Measurements from ENCODE around the gene CLEC18B. TPM values are rescaled to one million over a fixed set of nuclear protein-coding genes. Genes with fewer than 3 reads are reported as not detected.
"Not testable (repeated sequence)": the region's sequence is repeated elsewhere in the genome, so short reads cannot be mapped to it uniquely, and the experiment has no call there.

Gene CLEC18B
- 3.9 TPM for polyA plus RNA-seq (2013, experiment 1 of 2)
- 4.1 TPM for polyA plus RNA-seq (2013, experiment 2 of 2)

DNA sequence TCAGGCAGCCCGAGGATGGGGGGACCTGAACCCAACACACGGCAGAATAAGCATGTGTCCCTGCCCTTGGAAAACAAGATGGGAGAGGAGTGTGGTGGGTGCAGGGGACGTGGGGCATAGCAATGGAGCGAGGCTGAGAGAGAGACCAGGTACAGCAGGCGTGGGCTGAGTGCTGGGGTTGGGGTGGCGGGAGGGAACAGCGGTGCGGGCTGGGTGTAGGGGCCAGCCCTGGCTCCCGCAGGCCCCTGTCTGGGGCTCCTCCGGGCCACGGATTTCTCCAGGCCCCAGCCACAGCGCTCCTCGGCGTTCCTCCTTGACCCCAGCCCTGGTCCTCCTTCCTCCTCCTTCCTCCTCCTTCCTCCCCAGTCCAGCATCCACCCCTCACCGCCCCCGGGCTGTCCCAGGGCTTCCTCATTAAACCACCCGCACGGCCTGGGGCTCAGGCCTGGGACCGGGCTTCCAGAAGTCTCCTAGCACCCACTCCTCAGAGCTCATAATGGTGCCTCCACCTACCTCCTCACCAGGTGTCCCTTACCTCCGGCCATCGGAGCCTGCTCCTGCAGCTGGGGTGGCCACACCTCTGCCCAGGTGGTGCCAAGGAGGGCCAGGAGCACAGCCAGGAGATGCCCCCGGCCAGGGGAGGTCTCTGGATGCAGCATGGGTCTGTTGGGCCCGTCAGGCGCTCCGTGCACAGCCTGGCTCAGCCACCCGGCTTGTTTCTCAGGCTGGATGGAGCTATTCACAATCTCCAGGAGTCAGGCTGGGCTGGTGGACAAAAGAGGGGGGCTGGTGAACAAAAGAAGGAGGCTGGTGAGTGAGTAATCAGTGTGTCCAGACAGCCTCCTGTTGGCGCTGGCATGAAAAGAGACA lies at the start of gene CLEC18B:
TSS of gene CLEC18B (minus strand) at position 867 of the 870 bp plus-strand sequence. CDS start at position 659, 208 bp downstream.
- not testable (repeated sequence) for H2AK5ac ChIP-seq (ENCODE audit: low read depth, low read length); H3K14ac ChIP-seq (ENCODE audit: low read length); H2BK15ac ChIP-seq (ENCODE audit: low read length); H3K9me3 ChIP-seq (replicated peaks in 1 of 2; ENCODE audit: control insufficient read depth in 2 of 2, insufficient read depth in 1 of 2, low read depth in 1 of 2, low read length in 2 of 2); H2BK5ac ChIP-seq (ENCODE audit: low read length); H2BK12ac ChIP-seq (ENCODE audit: low read length); H3K4ac ChIP-seq (ENCODE audit: low read length); H3K27ac ChIP-seq (replicated peaks; ENCODE audit: low read length); H3K79me1 ChIP-seq (ENCODE audit: low read depth, low read length); H4K8ac ChIP-seq (ENCODE audit: low read depth, low read length); H4K91ac ChIP-seq (ENCODE audit: low read depth, low read length, poor library complexity); H2BK120ac ChIP-seq (ENCODE audit: low read depth, low read length); H3K4me3 ChIP-seq (ENCODE audit: low read length in 2 of 2); H3K4me2 ChIP-seq (ENCODE audit: insufficient read depth, low read length, poor library complexity, severe bottlenecking); H3K23ac ChIP-seq (ENCODE audit: low read depth, low read length, poor library complexity); H3K36me3 ChIP-seq (replicated peaks in 1 of 2; ENCODE audit: control insufficient read depth in 2 of 2, insufficient read depth in 2 of 2, low read length in 2 of 2); H3K9ac ChIP-seq (ENCODE audit: low read depth, low read length, poor library complexity); H3K27me3 ChIP-seq (ENCODE audit: control insufficient read depth in 3 of 3, insufficient read depth in 3 of 3, low read depth in 1 of 3, low read length in 3 of 3); H3K4me1 ChIP-seq (ENCODE audit: control insufficient read depth in 2 of 2, insufficient read depth in 1 of 2, low read depth in 1 of 2, low read length in 2 of 2)
- peak within 1 kb of the TSS; percentile 65 for H3K18ac ChIP-seq (ENCODE audit: low read length)
- no CpG with 5 or more reads among the region's 27 CpGs for WGBS, 2 donors (ENCODE audit: extremely low coverage in 2 of 2, insufficient read length in 2 of 2, insufficient replicate concordance in 1 of 2)
- peak; percentile 61 for DNase-seq (ENCODE audit: low spot score)
- peak within 1 kb of the TSS; percentile 74 for H2AFZ ChIP-seq (ENCODE audit: low read length)

- Histone ChIP-seq H4K91ac (ENCODE audit: low read depth, low read length, poor library complexity) (no peak overlapping the region), H3K14ac (ENCODE audit: low read length) (no peak overlapping the region), H2BK120ac (ENCODE audit: low read depth, low read length) (no peak overlapping the region), H3K27ac (replicated peaks; ENCODE audit: low read length) (no peak overlapping the region), H3K9me3 (replicated peaks in 1 of 2; ENCODE audit: control insufficient read depth in 2 of 2, insufficient read depth in 1 of 2, low read depth in 1 of 2, low read length in 2 of 2) (no peaks in the 10 kb centered on the region), H3K9ac (ENCODE audit: low read depth, low read length, poor library complexity) (no peak overlapping the region), H3K4me3 (ENCODE audit: low read length in 2 of 2) (no peak overlapping the region), H2BK12ac (ENCODE audit: low read length) (no peak overlapping the region), H3K23ac (ENCODE audit: low read depth, low read length, poor library complexity) (no peak overlapping the region), H3K36me3 (replicated peaks in 1 of 2; ENCODE audit: control insufficient read depth in 2 of 2, insufficient read depth in 2 of 2, low read length in 2 of 2) (peaks cover 45 to 96% of the 10 kb centered on the region in 2 donors), H3K4me2 (ENCODE audit: insufficient read depth, low read length, poor library complexity, severe bottlenecking) (no peak overlapping the region), H3K4me1 (ENCODE audit: control insufficient read depth in 2 of 2, insufficient read depth in 1 of 2, low read depth in 1 of 2, low read length in 2 of 2) (no peaks in the 10 kb centered on the region), H3K27me3 (ENCODE audit: control insufficient read depth in 3 of 3, insufficient read depth in 3 of 3, low read depth in 1 of 3, low read length in 3 of 3) (no peaks in the 10 kb centered on the region), H2BK5ac (ENCODE audit: low read length) (no peak overlapping the region), H3K79me1 (ENCODE audit: low read depth, low read length) (no peaks in the 10 kb centered on the region), H2AK5ac (ENCODE audit: low read depth, low read length) (no peak overlapping the region), H2BK15ac (ENCODE audit: low read length) (no peak overlapping the region), H3K18ac (ENCODE audit: low read length) (no peak overlapping the region), H4K8ac (ENCODE audit: low read depth, low read length) (no peak overlapping the region), H3K4ac (ENCODE audit: low read length) (no peak overlapping the region), H2AFZ (ENCODE audit: low read length) (no peak overlapping the region)
- no peak for DNase-seq (ENCODE audit: low spot score)
- no CpG with 5 or more reads among the region's 6 CpGs for WGBS, 2 donors (ENCODE audit: extremely low coverage in 2 of 2, insufficient read length in 2 of 2, insufficient replicate concordance in 1 of 2)
These were observed 48.7 kb upstream of the CLEC18B start for GRCh38 chr16:74469946-74470478.

GRCh38 chr16:74468807-74469525 lies 47.7 kb upstream of the CLEC18B start:
- Histone ChIP-seq H4K91ac (ENCODE audit: low read depth, low read length, poor library complexity) (no peak overlapping the region), H2AK5ac (ENCODE audit: low read depth, low read length) (no peak overlapping the region)

GRCh38 chr16:74466872-74467271 lies 45.6 kb upstream of the CLEC18B start:
- no peak overlapping the region for H3K23ac ChIP-seq (ENCODE audit: low read depth, low read length, poor library complexity)
- no peak overlapping the region for H4K91ac ChIP-seq (ENCODE audit: low read depth, low read length, poor library complexity)
- no peak overlapping the region for H3K9ac ChIP-seq (ENCODE audit: low read depth, low read length, poor library complexity)
- no peak overlapping the region for H4K8ac ChIP-seq (ENCODE audit: low read depth, low read length)
- H3K36me3 ChIP-seq (replicated peaks in 1 of 2; ENCODE audit: control insufficient read depth in 2 of 2, insufficient read depth in 2 of 2, low read length in 2 of 2) = peaks cover 48 to 100% of the 10 kb centered on the region in 2 donors
- no peak overlapping the region for H2AFZ ChIP-seq (ENCODE audit: low read length)
- no peak overlapping the region for H3K4me2 ChIP-seq (ENCODE audit: insufficient read depth, low read length, poor library complexity, severe bottlenecking)
- no peak overlapping the region for H2BK120ac ChIP-seq (ENCODE audit: low read depth, low read length)
- H2BK12ac ChIP-seq (ENCODE audit: low read length) = no peak overlapping the region
- no peak overlapping the region for H2BK15ac ChIP-seq (ENCODE audit: low read length)
- no peak overlapping the region for H3K4ac ChIP-seq (ENCODE audit: low read length)
- no peaks in the 10 kb centered on the region for H3K79me1 ChIP-seq (ENCODE audit: low read depth, low read length)
- no peak overlapping the region for H2BK5ac ChIP-seq (ENCODE audit: low read length)
- no peaks in the 10 kb centered on the region for H3K9me3 ChIP-seq (replicated peaks in 1 of 2; ENCODE audit: control insufficient read depth in 2 of 2, insufficient read depth in 1 of 2, low read depth in 1 of 2, low read length in 2 of 2)
- no peak overlapping the region for H3K4me3 ChIP-seq (ENCODE audit: low read length in 2 of 2)
- DNase-seq (ENCODE audit: low spot score) = no peak
- no peaks in the 10 kb centered on the region for H3K27me3 ChIP-seq (ENCODE audit: control insufficient read depth in 3 of 3, insufficient read depth in 3 of 3, low read depth in 1 of 3, low read length in 3 of 3)
- no CpG with 5 or more reads among the region's 5 CpGs for WGBS, 2 donors (ENCODE audit: extremely low coverage in 2 of 2, insufficient read length in 2 of 2, insufficient replicate concordance in 1 of 2)
- H3K27ac ChIP-seq (replicated peaks; ENCODE audit: low read length) = no peak overlapping the region
- no peak overlapping the region for H3K18ac ChIP-seq (ENCODE audit: low read length)
- no peak overlapping the region for H2AK5ac ChIP-seq (ENCODE audit: low read depth, low read length)
- no peak overlapping the region for H3K14ac ChIP-seq (ENCODE audit: low read length)
- no peaks in the 10 kb centered on the region for H3K4me1 ChIP-seq (ENCODE audit: control insufficient read depth in 2 of 2, insufficient read depth in 1 of 2, low read depth in 1 of 2, low read length in 2 of 2)

More at GRCh38 chr16:74468807-74469525, 47.7 kb upstream of the CLEC18B start:
- no peaks in the 10 kb centered on the region for H3K79me1 ChIP-seq (ENCODE audit: low read depth, low read length)
- no peak overlapping the region for H2BK15ac ChIP-seq (ENCODE audit: low read length)
- no peak overlapping the region for H3K27ac ChIP-seq (replicated peaks; ENCODE audit: low read length)
- no peak overlapping the region for H2BK5ac ChIP-seq (ENCODE audit: low read length)
- no peak overlapping the region for H3K9ac ChIP-seq (ENCODE audit: low read depth, low read length, poor library complexity)
- H3K4me3 ChIP-seq (ENCODE audit: low read length in 2 of 2) = no peak overlapping the region
- H2BK12ac ChIP-seq (ENCODE audit: low read length) = no peak overlapping the region
- no peaks in the 10 kb centered on the region for H3K4me1 ChIP-seq (ENCODE audit: control insufficient read depth in 2 of 2, insufficient read depth in 1 of 2, low read depth in 1 of 2, low read length in 2 of 2)
- no peak overlapping the region for H3K4me2 ChIP-seq (ENCODE audit: insufficient read depth, low read length, poor library complexity, severe bottlenecking)
- no peak overlapping the region for H4K8ac ChIP-seq (ENCODE audit: low read depth, low read length)
- no peak overlapping the region for H3K4ac ChIP-seq (ENCODE audit: low read length)
- DNase-seq (ENCODE audit: low spot score) = no peak
- no peak overlapping the region for H2BK120ac ChIP-seq (ENCODE audit: low read depth, low read length)
- no peak overlapping the region for H2AFZ ChIP-seq (ENCODE audit: low read length)
- H3K18ac ChIP-seq (ENCODE audit: low read length) = no peak overlapping the region
- H3K14ac ChIP-seq (ENCODE audit: low read length) = no peak overlapping the region
- H3K36me3 ChIP-seq (replicated peaks in 1 of 2; ENCODE audit: control insufficient read depth in 2 of 2, insufficient read depth in 2 of 2, low read length in 2 of 2) = peaks cover 46 to 98% of the 10 kb centered on the region in 2 donors
- no CpG with 5 or more reads among the region's 9 CpGs for WGBS, 2 donors (ENCODE audit: extremely low coverage in 2 of 2, insufficient read length in 2 of 2, insufficient replicate concordance in 1 of 2)
- no peak overlapping the region for H3K23ac ChIP-seq (ENCODE audit: low read depth, low read length, poor library complexity)
- H3K9me3 ChIP-seq (replicated peaks in 1 of 2; ENCODE audit: control insufficient read depth in 2 of 2, insufficient read depth in 1 of 2, low read depth in 1 of 2, low read length in 2 of 2) = no peaks in the 10 kb centered on the region
- no peaks in the 10 kb centered on the region for H3K27me3 ChIP-seq (ENCODE audit: control insufficient read depth in 3 of 3, insufficient read depth in 3 of 3, low read depth in 1 of 3, low read length in 3 of 3)

Measured in neuronal stem cell (in vitro differentiated cells).